Measurements from ENCODE around the gene MGAT3. TPM values are rescaled to one million over a fixed set of nuclear protein-coding genes. Genes with fewer than 3 reads are reported as not detected.
A peak's percentile ranks its signal among the peaks of the same experiment; 100 is the strongest.

The MGAT3 gene
- total and polyA plus RNA-seq, 2 of the 13 experiments (the other 11 are each of a cell fraction or from before 2014, with no cell fraction given): 0.11 to 0.15 TPM

- no peak for TF ChIP-seq ZUFSP (CRISPR knock-in tag; IDR thresholded peaks at IDR 0.05; ENCODE audit: borderline replicate concordance)
- TF ChIP-seq MYNN (CRISPR knock-in tag; IDR thresholded peaks at IDR 0.05; ENCODE audit: low read depth): no peak
- TF ChIP-seq, protein P1, sequence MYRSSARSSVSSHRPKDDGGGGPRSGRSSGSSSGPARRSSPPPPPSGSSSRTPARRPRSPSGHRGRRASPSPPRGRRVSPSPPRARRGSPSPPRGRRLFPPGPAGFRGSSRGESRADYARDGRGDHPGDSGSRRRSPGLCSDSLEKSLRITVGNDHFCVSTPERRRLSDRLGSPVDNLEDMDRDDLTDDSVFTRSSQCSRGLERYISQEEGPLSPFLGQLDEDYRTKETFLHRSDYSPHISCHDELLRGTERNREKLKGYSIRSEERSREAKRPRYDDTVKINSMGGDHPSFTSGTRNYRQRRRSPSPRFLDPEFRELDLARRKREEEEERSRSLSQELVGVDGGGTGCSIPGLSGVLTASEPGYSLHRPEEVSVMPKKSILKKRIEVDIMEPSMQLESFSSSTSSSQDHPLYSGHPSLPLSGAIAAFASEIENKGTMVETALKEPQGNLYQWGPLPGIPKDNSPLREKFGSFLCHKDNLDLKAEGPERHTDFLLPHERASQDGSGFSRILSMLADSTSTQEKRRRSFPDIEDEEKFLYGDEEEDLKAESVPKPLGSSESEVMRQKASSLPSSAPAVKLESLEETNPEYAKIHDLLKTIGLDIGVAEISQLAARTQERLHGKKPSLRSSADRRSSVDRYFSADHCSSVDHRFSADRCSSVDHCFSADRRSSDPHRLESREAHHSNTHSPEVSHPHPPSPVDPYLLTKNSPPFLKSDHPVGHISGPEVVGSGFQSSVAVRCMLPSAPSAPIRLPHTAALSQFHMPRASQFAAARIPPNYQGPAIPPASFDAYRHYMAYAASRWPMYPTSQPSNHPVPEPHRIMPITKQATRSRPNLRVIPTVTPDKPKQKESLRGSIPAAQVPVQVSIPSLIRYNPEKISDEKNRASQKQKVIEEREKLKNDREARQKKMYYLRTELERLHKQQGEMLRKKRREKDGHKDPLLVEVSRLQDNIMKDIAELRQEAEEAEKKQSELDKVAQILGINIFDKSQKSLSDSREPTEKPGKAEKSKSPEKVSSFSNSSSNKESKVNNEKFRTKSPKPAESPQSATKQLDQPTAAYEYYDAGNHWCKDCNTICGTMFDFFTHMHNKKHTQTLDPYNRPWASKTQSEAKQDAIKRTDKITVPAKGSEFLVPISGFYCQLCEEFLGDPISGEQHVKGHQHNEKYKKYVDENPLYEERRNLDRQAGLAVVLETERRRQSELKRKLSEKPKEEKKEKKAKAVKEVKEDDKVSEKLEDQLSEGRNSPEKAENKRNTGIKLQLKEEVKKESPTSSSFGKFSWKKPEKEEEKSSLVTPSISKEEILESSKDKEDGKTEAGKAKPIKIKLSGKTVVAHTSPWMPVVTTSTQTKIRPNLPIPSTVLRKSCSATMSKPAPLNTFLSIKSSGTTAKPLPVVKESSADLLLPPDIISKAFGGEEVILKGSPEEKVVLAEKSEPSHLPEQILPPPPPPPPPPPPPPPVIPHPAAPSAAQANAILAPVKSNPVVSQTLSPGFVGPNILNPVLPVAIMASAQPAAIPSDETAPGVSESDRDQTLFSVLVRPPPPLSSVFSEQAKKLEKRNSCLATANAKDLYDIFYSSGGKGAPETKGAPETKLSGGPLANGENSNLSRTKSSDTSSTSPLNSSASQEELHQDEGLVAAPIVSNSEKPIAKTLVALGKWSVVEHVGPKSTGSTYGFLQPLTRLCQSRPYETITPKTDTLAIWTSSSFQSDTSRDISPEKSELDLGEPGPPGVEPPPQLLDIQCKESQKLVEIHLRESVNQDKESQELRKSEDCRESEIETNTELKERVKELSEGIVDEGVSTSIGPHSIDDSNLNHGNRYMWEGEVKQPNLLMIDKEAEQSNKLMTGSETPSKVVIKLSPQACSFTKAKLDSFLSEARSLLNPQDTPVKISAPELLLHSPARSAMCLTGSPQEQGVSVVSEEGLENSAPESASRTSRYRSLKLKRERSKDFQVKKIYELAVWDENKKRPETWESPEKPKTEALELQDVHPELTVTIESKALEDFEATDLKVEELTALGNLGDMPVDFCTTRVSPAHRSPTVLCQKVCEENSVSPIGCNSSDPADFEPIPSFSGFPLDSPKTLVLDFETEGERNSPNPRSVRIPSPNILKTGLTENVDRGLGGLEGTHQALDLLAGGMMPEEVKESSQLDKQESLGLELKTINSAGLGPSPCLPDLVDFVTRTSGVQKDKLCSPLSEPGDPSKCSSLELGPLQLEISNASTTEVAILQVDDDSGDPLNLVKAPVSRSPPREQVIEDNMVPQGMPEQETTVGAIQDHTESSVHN (CRISPR knock-in tag; IDR thresholded peaks at IDR 0.05): no peak
- 0 out of 2 replicates have a peak, but pooled peaks have one; percentile 20 for TF ChIP-seq KLF12 (CRISPR knock-in tag; IDR thresholded peaks at IDR 0.05; ENCODE audit: borderline replicate concordance)
- TF ChIP-seq ZNF556 (CRISPR knock-in tag; IDR thresholded peaks at IDR 0.05; ENCODE audit: borderline replicate concordance): peak; percentile 80; the same call in 1 of the 2 replicates
- peak; percentile 70 for TF ChIP-seq HNRNPLL (IDR thresholded peaks at IDR 0.05; ENCODE audit: low read depth, low read length, poor library complexity, severe bottlenecking)
- no peak; the same call in 1 of the 2 replicates for TF ChIP-seq ZNF414 (CRISPR knock-in tag; IDR thresholded peaks at IDR 0.05)
- TF ChIP-seq, protein P2, sequence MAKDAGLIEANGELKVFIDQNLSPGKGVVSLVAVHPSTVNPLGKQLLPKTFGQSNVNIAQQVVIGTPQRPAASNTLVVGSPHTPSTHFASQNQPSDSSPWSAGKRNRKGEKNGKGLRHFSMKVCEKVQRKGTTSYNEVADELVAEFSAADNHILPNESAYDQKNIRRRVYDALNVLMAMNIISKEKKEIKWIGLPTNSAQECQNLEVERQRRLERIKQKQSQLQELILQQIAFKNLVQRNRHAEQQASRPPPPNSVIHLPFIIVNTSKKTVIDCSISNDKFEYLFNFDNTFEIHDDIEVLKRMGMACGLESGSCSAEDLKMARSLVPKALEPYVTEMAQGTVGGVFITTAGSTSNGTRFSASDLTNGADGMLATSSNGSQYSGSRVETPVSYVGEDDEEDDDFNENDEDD (CRISPR knock-in tag; IDR thresholded peaks at IDR 0.05; ENCODE audit: borderline replicate concordance): peak; percentile 87
- TF ChIP-seq PAX8 (CRISPR knock-in tag; IDR thresholded peaks at IDR 0.05; ENCODE audit: borderline replicate concordance): no peak
- no peak; the same call in 1 of the 2 replicates for TF ChIP-seq ZSCAN21 (CRISPR knock-in tag; IDR thresholded peaks at IDR 0.05; ENCODE audit: borderline replicate concordance)
- no peak for TF ChIP-seq ZNF644 (CRISPR knock-in tag; IDR thresholded peaks at IDR 0.05; ENCODE audit: low read depth)
- TF ChIP-seq NCOR1 (IDR thresholded peaks at IDR 0.05; ENCODE audit: borderline replicate concordance, low read length): no peak
- peak; percentile 46; the same call in 1 of the 2 replicates for TF ChIP-seq ZNF501 (CRISPR knock-in tag; IDR thresholded peaks at IDR 0.05)
- TF ChIP-seq ZNF737 (CRISPR knock-in tag; IDR thresholded peaks at IDR 0.05; ENCODE audit: borderline replicate concordance): no peak
- peak; percentile 70 for TF ChIP-seq ZMAT3 (CRISPR knock-in tag; conservative IDR thresholded peaks at IDR 0.05)
- no peak for TF ChIP-seq ZNF180 (CRISPR knock-in tag; IDR thresholded peaks at IDR 0.05; ENCODE audit: borderline replicate concordance, low read depth)
- no peak for TF ChIP-seq SMARCC2 (IDR thresholded peaks at IDR 0.05)
These were observed 45.4 kb downstream of the MGAT3 start, which contains the start of gene MIEF1 (continued) for GRCh38 chr22:39502109-39502788.
